Upper lobe of left lung (tissue), 4 donors: Measurements from ENCODE around the gene GLP1R.

Experiments
- CTCF ChIP-seq, 6 experiments: fragments of 450-650 bp in 4 of 6; fragments of 200-600 bp in 2 of 6; sonication (generic) in 2 of 6; IDR thresholded peaks; one replicate each; pipeline ENCODE4 v1.5.1; 2016 to 2019; ENCODE audit warnings: antibody characterized with exemption in 6 of 6
- EP300 ChIP-seq, 4 donors: sonication (generic); formaldehyde crosslinking; IDR thresholded peaks; one replicate each; pipeline ENCODE4 v1.5.1; 2017; ENCODE audit warnings: antibody characterized with exemption in 4 of 4, control low read depth in 2 of 4
- POLR2A ChIP-seq, 4 donors: fragments of 450-650 bp; IDR thresholded peaks; one replicate each; pipeline ENCODE4 v1.5.1; 2016 to 2017; ENCODE audit warnings: antibody characterized with exemption in 4 of 4, mild to moderate bottlenecking in 2 of 4
- POLR2AphosphoS5 ChIP-seq, 2 donors: sonication (generic); formaldehyde crosslinking; IDR thresholded peaks; one replicate each; pipeline ENCODE4 v1.5.1; 2017; ENCODE audit warnings: antibody characterized with exemption in 2 of 2

- TF ChIP-seq CTCF (IDR thresholded peaks at IDR 0.05) (no peak), POLR2A (IDR thresholded peaks at IDR 0.05) (no peak), EP300 (IDR thresholded peaks at IDR 0.05) (no peak), POLR2AphosphoS5 (IDR thresholded peaks at IDR 0.05) (no peak)
Observed at GRCh38 chr6:39060467-39061160, 12.0 kb downstream of the GLP1R start.
